ENCODE measurements around the gene SAFB. TPM values are rescaled to one million over a fixed set of nuclear protein-coding genes. Genes with fewer than 3 reads are reported as not detected.

Gene SAFB
- total and polyA plus RNA-seq, 3 donors from 2014 or later: 83.2 to 220 (median 202) TPM

DNA sequence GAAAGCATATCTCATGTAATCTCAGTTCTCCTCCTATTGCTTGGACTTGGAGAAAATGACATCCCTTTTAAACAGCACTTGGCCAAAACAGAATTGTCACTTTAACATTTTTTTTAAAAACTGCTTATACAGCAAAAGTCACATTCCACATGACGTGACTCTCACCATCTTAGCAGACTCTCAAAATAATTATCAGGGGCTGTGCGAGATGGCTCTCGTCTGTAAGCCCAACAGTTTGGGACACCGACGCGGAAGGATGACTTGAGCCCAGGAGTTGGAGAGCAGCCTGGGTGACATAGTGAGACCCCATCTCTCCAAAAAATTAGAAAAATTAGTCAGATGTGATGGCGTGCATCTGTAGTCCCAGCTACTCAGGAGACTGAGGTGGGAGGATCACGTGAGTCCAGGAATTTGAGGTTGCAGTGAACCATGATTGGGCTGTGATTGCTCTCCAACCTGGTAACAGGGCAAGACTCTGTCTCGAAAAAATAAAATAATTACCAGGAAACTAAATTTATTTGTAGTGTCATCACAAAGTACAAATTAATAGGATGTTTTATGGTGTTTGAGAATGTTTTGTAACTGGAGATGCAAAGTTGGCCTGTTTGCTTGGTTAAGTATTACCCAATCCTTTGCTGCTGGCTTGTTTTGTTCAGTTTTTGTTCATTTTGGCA lies 8.8 kb downstream of the SAFB start:
- no peaks in the 10 kb centered on the region for H3K36me3 ChIP-seq (ENCODE audit: low read depth, missing control alignments)
- no peaks in the 10 kb centered on the region for H3K27me3 ChIP-seq
- H3K4me3 ChIP-seq: no peak overlapping the region
- DNase-seq: no peak
- no peak overlapping the region for H3K27ac ChIP-seq
- H3K9me3 ChIP-seq: no peaks in the 10 kb centered on the region
- TF ChIP-seq, protein P1, sequence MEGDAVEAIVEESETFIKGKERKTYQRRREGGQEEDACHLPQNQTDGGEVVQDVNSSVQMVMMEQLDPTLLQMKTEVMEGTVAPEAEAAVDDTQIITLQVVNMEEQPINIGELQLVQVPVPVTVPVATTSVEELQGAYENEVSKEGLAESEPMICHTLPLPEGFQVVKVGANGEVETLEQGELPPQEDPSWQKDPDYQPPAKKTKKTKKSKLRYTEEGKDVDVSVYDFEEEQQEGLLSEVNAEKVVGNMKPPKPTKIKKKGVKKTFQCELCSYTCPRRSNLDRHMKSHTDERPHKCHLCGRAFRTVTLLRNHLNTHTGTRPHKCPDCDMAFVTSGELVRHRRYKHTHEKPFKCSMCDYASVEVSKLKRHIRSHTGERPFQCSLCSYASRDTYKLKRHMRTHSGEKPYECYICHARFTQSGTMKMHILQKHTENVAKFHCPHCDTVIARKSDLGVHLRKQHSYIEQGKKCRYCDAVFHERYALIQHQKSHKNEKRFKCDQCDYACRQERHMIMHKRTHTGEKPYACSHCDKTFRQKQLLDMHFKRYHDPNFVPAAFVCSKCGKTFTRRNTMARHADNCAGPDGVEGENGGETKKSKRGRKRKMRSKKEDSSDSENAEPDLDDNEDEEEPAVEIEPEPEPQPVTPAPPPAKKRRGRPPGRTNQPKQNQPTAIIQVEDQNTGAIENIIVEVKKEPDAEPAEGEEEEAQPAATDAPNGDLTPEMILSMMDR (IDR thresholded peaks at IDR 0.05): no peak
- no peak for TF ChIP-seq POLR2A (IDR thresholded peaks at IDR 0.05)
- H3K4me1 ChIP-seq: peaks cover 36% of the 10 kb centered on the region
- intact Hi-C loops (cut with DNase I; ENCODE audit: low total_unique reads): no loop called here
- 79% methylated on average over 9 of the region's 9 CpGs for WGBS, 2 donors

DNA sequence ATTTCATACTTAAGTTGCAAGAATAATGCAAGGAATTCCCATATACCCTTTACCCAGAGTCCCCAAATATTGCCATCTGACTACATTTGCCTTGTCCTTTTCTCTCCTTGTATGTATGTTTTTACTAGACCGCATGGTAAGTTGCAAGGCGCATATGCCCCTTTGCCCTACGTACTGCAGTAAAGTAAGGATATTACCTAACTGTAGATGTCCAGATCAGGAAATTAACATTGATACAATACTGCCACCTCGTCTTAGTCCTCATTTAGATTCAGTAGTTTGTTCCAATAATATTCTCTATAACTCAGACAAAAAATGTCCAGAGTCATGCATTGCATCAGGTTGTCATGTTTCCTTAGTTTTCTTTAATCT lies 9.3 kb downstream of the SAFB start:
- no peaks in the 10 kb centered on the region for H3K9me3 ChIP-seq
- H3K4me1 ChIP-seq: peaks cover 38% of the 10 kb centered on the region
- intact Hi-C loops (cut with DNase I; ENCODE audit: low total_unique reads): no loop called here
- no peak for DNase-seq
- H3K4me3 ChIP-seq: no peak overlapping the region
- H3K27ac ChIP-seq: no peak overlapping the region
- 79 to 80% methylated on average over 4 of the region's 4 CpGs for WGBS, 2 donors
- H3K36me3 ChIP-seq (ENCODE audit: low read depth, missing control alignments): no peaks in the 10 kb centered on the region
- TF ChIP-seq POLR2A (IDR thresholded peaks at IDR 0.05): no peak
- TF ChIP-seq, protein P1 (IDR thresholded peaks at IDR 0.05): no peak
- no peaks in the 10 kb centered on the region for H3K27me3 ChIP-seq

DNA sequence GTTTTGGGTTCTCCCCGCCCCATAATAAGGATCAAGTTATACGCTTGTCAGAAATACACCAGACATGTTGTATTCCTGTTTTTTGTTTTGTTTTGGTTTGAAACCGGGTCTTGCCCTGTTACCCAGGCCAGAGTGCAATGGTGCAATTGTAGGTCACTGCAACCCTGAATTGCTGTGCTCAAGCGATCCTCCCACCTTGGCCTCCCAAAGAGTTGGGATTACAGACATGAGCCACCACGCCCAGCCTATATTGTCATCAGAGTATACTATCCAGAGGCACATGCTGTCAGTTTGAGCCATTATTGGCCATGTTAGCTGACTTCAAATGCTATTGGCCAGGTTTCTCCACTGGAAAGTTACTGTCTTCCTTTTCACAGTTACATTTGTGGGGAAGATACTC lies 9.8 kb downstream of the SAFB start:
- intact Hi-C loops (cut with DNase I; ENCODE audit: low total_unique reads): no loop called here
- H3K27ac ChIP-seq: no peak overlapping the region

DNA sequence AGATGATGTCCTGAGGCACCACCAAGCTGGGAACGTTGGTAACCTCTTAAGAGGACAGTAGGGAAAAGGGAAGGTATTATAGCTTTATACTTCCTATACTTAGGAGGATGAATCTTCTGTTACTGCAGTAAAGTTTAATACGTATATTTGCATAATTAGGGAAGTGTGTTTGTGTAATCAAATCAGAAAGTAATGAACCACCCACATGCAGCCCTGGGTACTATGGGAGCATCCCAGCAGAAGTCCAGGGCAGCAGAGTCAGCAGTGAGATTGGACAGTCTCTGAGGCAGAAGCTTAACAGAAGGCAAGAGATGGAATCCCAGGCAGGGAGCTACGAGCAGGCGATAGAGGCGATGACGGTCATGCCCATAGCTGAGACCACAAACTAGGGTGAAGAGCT lies 12.5 kb downstream of the SAFB start:
- H3K9me3 ChIP-seq: no peaks in the 10 kb centered on the region
- no peaks in the 10 kb centered on the region for H3K27me3 ChIP-seq
- peaks cover 27% of the 10 kb centered on the region for H3K4me1 ChIP-seq
- no peak overlapping the region for H3K27ac ChIP-seq
- intact Hi-C loops (cut with DNase I; ENCODE audit: low total_unique reads): no loop called here
- no peaks in the 10 kb centered on the region for H3K36me3 ChIP-seq (ENCODE audit: low read depth, missing control alignments)
- DNase-seq: no peak
- no peak overlapping the region for H3K4me3 ChIP-seq
- 82 to 90% methylated on average over 6 of the region's 6 CpGs for WGBS, 2 donors
- TF ChIP-seq, protein P1 (IDR thresholded peaks at IDR 0.05): no peak
- no peak for TF ChIP-seq POLR2A (IDR thresholded peaks at IDR 0.05)

More for the DNA sequence above, 9.8 kb downstream of the SAFB start:
- TF ChIP-seq, protein P1 (IDR thresholded peaks at IDR 0.05): no peak
- no peak for TF ChIP-seq POLR2A (IDR thresholded peaks at IDR 0.05)
- Histone ChIP-seq H3K36me3 (ENCODE audit: low read depth, missing control alignments) (no peaks in the 10 kb centered on the region), H3K4me3 (no peak overlapping the region), H3K4me1 (peaks cover 38% of the 10 kb centered on the region), H3K9me3 (no peaks in the 10 kb centered on the region), H3K27me3 (no peaks in the 10 kb centered on the region)
- no peak for DNase-seq
- WGBS, 2 donors: 79 to 83% methylated on average over 5 of the region's 5 CpGs

DNA sequence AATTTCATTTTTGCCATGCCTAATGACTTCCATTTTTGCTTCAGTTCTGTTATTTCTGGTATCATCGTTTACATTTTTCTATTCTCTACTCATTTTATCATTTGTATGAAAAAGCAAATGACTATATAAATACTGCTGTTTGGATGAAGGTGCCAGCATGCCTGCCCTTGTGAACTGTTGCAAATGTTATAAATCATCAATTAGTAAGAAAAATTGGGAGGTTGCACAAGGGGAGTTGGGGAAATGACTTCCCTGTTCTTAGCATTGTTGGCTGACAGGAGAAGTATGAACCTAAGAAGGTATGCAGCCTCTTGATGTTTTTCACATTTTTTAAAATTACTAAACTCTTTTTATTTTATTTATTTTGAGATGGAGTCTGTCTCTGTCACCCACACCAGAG lies 15.1 kb downstream of the SAFB start:
- Histone ChIP-seq H3K4me1 (peaks cover 8% of the 10 kb centered on the region), H3K36me3 (ENCODE audit: low read depth, missing control alignments) (no peaks in the 10 kb centered on the region), H3K4me3 (no peak overlapping the region), H3K27me3 (no peaks in the 10 kb centered on the region), H3K27ac (no peak overlapping the region), H3K9me3 (no peaks in the 10 kb centered on the region)
- WGBS, 2 donors: 58 to 71% methylated on average over 1 of the region's 1 CpG
- intact Hi-C loops (cut with DNase I; ENCODE audit: low total_unique reads): no loop called here
- DNase-seq: no peak
- TF ChIP-seq POLR2A (IDR thresholded peaks at IDR 0.05): no peak
- TF ChIP-seq, protein P1 (IDR thresholded peaks at IDR 0.05): no peak

Measured in testis (tissue), 3 donors.